Small intestine (tissue), 7 donors: Measurements from ENCODE around the gene RLBP1. TPM values are rescaled to one million over a fixed set of nuclear protein-coding genes. Genes with fewer than 3 reads are reported as not detected.

ENCODE experiments used
- DNase-seq, 2 donors: peaks; one replicate each; pipeline versions ENCODE4 v3.0.0 to v3.0.0-alpha.2; 2013
- FAIRE-seq: peaks from 2 replicates; lab custom pipeline; 2012; peaks lifted over from hg19 to GRCh38; lab: Jason Lieb, UNC
- H3K27ac ChIP-seq, 3 donors: one replicate each; pipeline ENCODE4 v1.5.1; 2013; ENCODE audit warnings: low read length in 2 of 3, mild to moderate bottlenecking in 2 of 3, control low read depth in 1 of 3, inconsistent platforms in 1 of 3, low read depth in 1 of 3, moderate library complexity in 1 of 3
- H3K27me3 ChIP-seq, 3 donors: one replicate each; pipeline ENCODE4 v1.6.1; 2013; ENCODE audit warnings: low read length in 3 of 3, inconsistent platforms in 1 of 3; ENCODE audit not compliant: control insufficient read depth in 3 of 3, insufficient read depth in 3 of 3
- H3K36me3 ChIP-seq, 3 donors: one replicate each; pipeline ENCODE4 v1.6.1; 2013; ENCODE audit warnings: low read length in 3 of 3, inconsistent platforms in 1 of 3, low read depth in 1 of 3, mild to moderate bottlenecking in 1 of 3, moderate library complexity in 1 of 3; ENCODE audit not compliant: control insufficient read depth in 3 of 3, insufficient read depth in 2 of 3
- H3K4me1 ChIP-seq, 3 donors: one replicate each; pipeline ENCODE4 v1.6.1; 2013; ENCODE audit warnings: low read length in 2 of 3, inconsistent platforms in 1 of 3, low read depth in 1 of 3, mild to moderate bottlenecking in 1 of 3, moderate library complexity in 1 of 3; ENCODE audit not compliant: control insufficient read depth in 3 of 3, insufficient read depth in 2 of 3
- H3K4me3 ChIP-seq, 3 donors: one replicate each; pipeline ENCODE4 v1.5.1; 2013; ENCODE audit warnings: low read length in 3 of 3, control low read depth in 1 of 3, inconsistent platforms in 1 of 3, low read depth in 1 of 3, mild to moderate bottlenecking in 1 of 3, moderate library complexity in 1 of 3
- H3K9me3 ChIP-seq, 2 donors: one replicate each; pipeline ENCODE4 v1.6.1; 2013; ENCODE audit warnings: low read depth in 1 of 2, low read length in 1 of 2; ENCODE audit not compliant: control insufficient read depth in 2 of 2, insufficient read depth in 1 of 2
- WGBS, 3 donors: extraction: QIAGEN DNeasy Blood & Tissue Kit; methylation state at CpG; one replicate each; pipeline ENCODE4 v1.1.7; 2013; 5-methylcytosine and 5-hydroxymethylcytosine counted together
- polyA plus RNA-seq, 4 donors: library from polyadenylated mRNA; stranded (reverse) in 3 of 4; unstranded in 1 of 4; fragments of 200-250 nt in 3 of 4; fragments of 120-200 nt in 1 of 4; gene quantifications; one replicate each; pipeline versions ENCODE4 v1.2.1 to v1.2.3, GENCODE V29; 2013
- donor health status: healthy with polysubstance abuse.
- donor health status: control.
- donor health status: control.
- donor health status: Bipolar disorder and iron deficiency.
- donor health status: healthy.

RLBP1 gene
- polyA plus RNA-seq, 4 donors: 0.13 to 0.60 TPM; not detected in 2

DNA sequence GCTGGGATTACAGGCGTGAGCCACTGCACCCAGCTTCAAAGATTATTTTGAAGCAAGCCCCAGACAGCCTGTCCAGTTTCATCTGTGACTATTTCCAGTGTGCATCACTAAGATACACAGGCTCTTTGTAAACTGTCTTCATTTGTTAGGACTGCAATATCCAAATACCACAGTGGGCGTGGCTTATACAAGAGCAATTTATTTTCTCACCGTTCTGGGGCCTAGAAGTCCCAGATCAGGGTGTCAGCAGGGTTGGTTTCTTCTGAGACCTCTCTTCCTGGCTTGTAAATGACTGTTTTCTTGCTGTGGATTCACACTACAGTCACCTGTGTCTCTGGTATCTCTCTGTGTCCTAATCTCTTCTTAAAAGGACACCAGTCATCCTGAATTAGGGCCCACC is 59.7 kb downstream of the RLBP1 start:
- no peak for FAIRE-seq
- no peak for DNase-seq

More for the DNA sequence above, 59.7 kb downstream of the RLBP1 start:
- Histone ChIP-seq H3K4me1 (peaks cover 0 to 4% (median 2%) of the 10 kb centered on the region in 3 donors), H3K27me3 (no peaks in the 10 kb centered on the region), H3K27ac (no peak overlapping the region), H3K36me3 (peaks cover 0 to 24% (median 7%) of the 10 kb centered on the region in 3 donors), H3K9me3 (no peaks in the 10 kb centered on the region), H3K4me3 (no peak overlapping the region)
- whole genome bisulfite sequencing, 3 donors: 63 to 74% (median 67%) methylated on average over 3 of the region's 3 CpGs

Other genes starting within 250 kb of the RLBP1 start
- 10 to 100 TPM in 2 of 4 donors, 1 to 10 TPM in 2; 6.7 to 33.6 (median 18.8) TPM for gene ABHD2, start 133.1 kb downstream of the RLBP1 start, polyA plus RNA-seq
- 10 to 100 TPM in 2 of 4 donors, 1 to 10 TPM in 2; 1.6 to 21.6 (median 7.9) TPM for gene FANCI, start 22.4 kb upstream of the RLBP1 start, polyA plus RNA-seq
- gene POLG, start 113.2 kb upstream of the RLBP1 start, polyA plus RNA-seq: 10 to 100 TPM; 33.0 to 47.0 (median 39.0) TPM